Parathyroid adenoma (tissue), 2 donors: ENCODE data around the gene GNAI2.

Experiments
- H2AFZ ChIP-seq: fragments of 300-600 bp; sonication (generic); one replicate; pipeline ENCODE4 v1.7.0; 2017; ENCODE audit warnings: antibody characterized with exemption, mild to moderate bottlenecking
- H3K27ac ChIP-seq: fragments of 300-600 bp; sonication (generic); one replicate; pipeline ENCODE4 v1.7.0; 2017
- H3K27me3 ChIP-seq: fragments of 300-600 bp; sonication (generic); one replicate; pipeline ENCODE4 v1.7.0; 2017; ENCODE audit warnings: low read length; ENCODE audit not compliant: control insufficient read depth, insufficient read depth
- H3K36me3 ChIP-seq: fragments of 300-600 bp; sonication (generic); one replicate; pipeline ENCODE4 v1.7.0; 2017; ENCODE audit warnings: low read length; ENCODE audit not compliant: control insufficient read depth, insufficient read depth
- H3K4me1 ChIP-seq: fragments of 300-600 bp; sonication (generic); one replicate; pipeline ENCODE4 v1.7.0; 2017; ENCODE audit warnings: control low read depth
- H3K4me2 ChIP-seq: fragments of 300-600 bp; sonication (generic); one replicate; pipeline ENCODE4 v1.7.0; 2017; ENCODE audit warnings: low read length
- H3K4me3 ChIP-seq: fragments of 300-600 bp; sonication (generic); one replicate; pipeline ENCODE4 v1.7.0; 2017; ENCODE audit warnings: low read depth, low read length
- H3K79me2 ChIP-seq: fragments of 300-600 bp; sonication (generic); one replicate; pipeline ENCODE4 v1.7.0; 2017; ENCODE audit warnings: control low read depth
- H3K9ac ChIP-seq: fragments of 300-600 bp; sonication (generic); one replicate; pipeline ENCODE4 v1.7.0; 2017; ENCODE audit warnings: mild to moderate bottlenecking
- H3K9me3 ChIP-seq: fragments of 300-600 bp; sonication (generic); one replicate; pipeline ENCODE4 v1.7.0; 2017; ENCODE audit warnings: low read length; ENCODE audit not compliant: control insufficient read depth
- TF ChIP-seq, protein P1 (sequence below): fragments of 300-600 bp; sonication (generic); IDR thresholded peaks from one replicate; pipeline ENCODE4 v1.7.0; 2017; ENCODE audit warnings: antibody characterized with exemption, mild to moderate bottlenecking
- donor health status: primary hyperparathyroidism.

Gene GNAI2

DNA sequence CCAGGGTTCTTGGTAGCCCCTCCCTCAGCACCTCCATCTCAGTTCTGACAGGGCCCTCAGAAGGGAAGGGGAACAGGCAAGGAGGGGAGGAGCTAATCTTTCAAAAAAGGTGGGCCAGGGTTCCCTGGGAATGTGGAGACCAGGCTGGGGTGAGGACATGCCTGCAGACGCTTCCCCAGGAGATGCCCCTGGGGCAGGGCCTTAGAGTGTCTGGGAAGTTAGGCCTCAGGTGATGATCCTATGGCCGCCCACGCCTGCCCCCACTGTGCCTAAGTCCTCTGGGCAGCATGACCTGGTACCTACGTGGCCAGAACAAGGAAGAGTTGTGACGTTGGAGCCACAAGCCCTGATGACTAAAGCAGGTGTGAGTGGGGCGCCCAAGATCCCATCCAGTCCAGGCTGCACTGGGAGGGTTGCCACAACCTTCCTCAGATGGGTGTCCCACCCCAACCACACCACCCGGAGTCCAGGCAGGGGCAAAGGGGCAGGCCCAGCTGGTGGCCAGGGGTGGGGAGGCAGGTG lies 29.0 kb downstream of the GNAI2 start:
- peak overlapping the region; percentile 13 for H3K4me2 ChIP-seq
- no peaks in the 10 kb centered on the region for H3K79me2 ChIP-seq
- peaks cover 68% of the 10 kb centered on the region for H3K4me1 ChIP-seq
- H3K9ac ChIP-seq: no peak overlapping the region
- H3K27ac ChIP-seq: peak overlapping the region; percentile 98
- no peaks in the 10 kb centered on the region for H3K36me3 ChIP-seq
- H2AFZ ChIP-seq: peak overlapping the region; percentile 63
- H3K4me3 ChIP-seq: no peak overlapping the region
- H3K9me3 ChIP-seq: no peaks in the 10 kb centered on the region
- TF ChIP-seq, protein P1, sequence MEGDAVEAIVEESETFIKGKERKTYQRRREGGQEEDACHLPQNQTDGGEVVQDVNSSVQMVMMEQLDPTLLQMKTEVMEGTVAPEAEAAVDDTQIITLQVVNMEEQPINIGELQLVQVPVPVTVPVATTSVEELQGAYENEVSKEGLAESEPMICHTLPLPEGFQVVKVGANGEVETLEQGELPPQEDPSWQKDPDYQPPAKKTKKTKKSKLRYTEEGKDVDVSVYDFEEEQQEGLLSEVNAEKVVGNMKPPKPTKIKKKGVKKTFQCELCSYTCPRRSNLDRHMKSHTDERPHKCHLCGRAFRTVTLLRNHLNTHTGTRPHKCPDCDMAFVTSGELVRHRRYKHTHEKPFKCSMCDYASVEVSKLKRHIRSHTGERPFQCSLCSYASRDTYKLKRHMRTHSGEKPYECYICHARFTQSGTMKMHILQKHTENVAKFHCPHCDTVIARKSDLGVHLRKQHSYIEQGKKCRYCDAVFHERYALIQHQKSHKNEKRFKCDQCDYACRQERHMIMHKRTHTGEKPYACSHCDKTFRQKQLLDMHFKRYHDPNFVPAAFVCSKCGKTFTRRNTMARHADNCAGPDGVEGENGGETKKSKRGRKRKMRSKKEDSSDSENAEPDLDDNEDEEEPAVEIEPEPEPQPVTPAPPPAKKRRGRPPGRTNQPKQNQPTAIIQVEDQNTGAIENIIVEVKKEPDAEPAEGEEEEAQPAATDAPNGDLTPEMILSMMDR: no peak
- no peaks in the 10 kb centered on the region for H3K27me3 ChIP-seq

DNA sequence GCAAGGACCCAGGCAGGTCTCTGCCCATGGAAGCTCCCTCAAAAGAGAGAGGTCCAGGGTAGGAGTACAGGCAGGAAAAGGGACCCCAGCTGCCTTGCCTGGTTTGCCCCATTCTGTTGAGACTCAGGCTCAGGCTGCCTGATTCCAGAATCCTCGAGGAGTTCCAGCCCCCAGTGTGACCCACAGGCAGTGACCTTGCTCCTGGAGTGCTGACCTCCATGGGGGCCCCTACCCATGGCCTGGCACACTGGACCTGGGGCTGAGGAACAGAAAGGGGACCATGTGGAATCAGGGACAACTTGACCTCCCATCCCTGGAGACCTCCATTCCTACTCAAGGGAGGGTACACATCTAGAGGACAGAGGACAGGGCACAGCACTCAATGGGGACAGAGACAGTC lies 29.6 kb downstream of the GNAI2 start:
- Histone ChIP-seq H3K27ac (peak overlapping the region; percentile 98), H3K79me2 (peaks cover 1% of the 10 kb centered on the region), H3K4me1 (peaks cover 71% of the 10 kb centered on the region), H3K4me3 (no peak overlapping the region), H3K36me3 (no peaks in the 10 kb centered on the region), H3K27me3 (no peaks in the 10 kb centered on the region), H3K9ac (no peak overlapping the region), H3K9me3 (no peaks in the 10 kb centered on the region), H2AFZ (no peak overlapping the region), H3K4me2 (peak overlapping the region; percentile 13)
- TF ChIP-seq, protein P1: no peak

DNA sequence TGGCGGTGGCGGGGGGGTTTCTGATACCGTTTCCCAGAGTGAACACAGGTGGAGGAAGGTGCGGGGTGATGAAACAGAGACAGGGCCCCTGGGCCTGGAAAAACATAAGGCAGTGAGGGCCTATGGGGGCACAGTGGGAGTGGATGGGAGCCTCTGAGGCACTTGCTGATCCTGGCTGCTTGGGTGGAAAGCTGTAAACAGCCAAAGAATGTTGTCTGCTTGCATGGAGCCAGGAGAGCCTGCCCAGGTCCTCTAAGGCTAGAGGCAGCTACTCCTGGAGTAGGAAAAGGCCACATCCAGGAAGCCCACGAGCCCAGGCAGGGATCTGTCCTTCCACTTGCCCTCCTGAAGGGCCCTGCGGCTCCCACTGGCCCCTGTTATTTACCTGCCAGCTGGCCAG lies 30.0 kb downstream of the GNAI2 start:
- Histone ChIP-seq H3K4me3 (no peak overlapping the region), H3K9me3 (no peaks in the 10 kb centered on the region), H3K4me2 (peak overlapping the region; percentile 73), H3K36me3 (no peaks in the 10 kb centered on the region), H3K27ac (peak overlapping the region; percentile 98), H3K27me3 (no peaks in the 10 kb centered on the region), H3K4me1 (peaks cover 71% of the 10 kb centered on the region), H3K79me2 (peaks cover 4% of the 10 kb centered on the region), H2AFZ (no peak overlapping the region), H3K9ac (no peak overlapping the region)
- TF ChIP-seq, protein P1: no peak

DNA sequence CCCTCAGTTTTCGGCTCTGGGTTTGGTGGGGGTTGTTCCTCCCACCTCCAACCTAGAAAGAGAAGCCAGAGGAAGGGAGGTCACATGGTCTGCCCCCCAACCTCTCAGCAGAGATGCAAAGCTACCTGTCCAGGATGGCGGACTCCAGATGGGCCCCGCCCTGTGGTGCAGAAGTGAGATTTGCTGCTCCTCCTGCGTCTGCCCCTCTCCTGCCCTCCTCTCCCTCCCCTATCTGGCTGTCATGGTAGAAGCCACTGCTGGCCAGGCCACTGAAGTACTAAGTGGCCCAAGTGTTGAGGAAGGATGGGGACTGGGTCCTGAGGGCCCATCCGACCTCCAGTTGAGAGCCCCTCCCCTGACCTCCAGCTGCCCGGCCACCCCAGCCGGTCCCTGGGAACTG lies 30.8 kb downstream of the GNAI2 start:
- TF ChIP-seq, protein P1: no peak
- peaks cover 7% of the 10 kb centered on the region for H3K79me2 ChIP-seq
- no peaks in the 10 kb centered on the region for H3K9me3 ChIP-seq
- peaks cover 74% of the 10 kb centered on the region for H3K4me1 ChIP-seq
- H3K27ac ChIP-seq: peak overlapping the region; percentile 98
- H3K27me3 ChIP-seq: no peaks in the 10 kb centered on the region
- peak overlapping the region; percentile 73 for H3K4me2 ChIP-seq
- H3K4me3 ChIP-seq: peak overlapping the region; percentile 65
- H3K36me3 ChIP-seq: no peaks in the 10 kb centered on the region
- no peak overlapping the region for H3K9ac ChIP-seq
- H2AFZ ChIP-seq: no peak overlapping the region

DNA sequence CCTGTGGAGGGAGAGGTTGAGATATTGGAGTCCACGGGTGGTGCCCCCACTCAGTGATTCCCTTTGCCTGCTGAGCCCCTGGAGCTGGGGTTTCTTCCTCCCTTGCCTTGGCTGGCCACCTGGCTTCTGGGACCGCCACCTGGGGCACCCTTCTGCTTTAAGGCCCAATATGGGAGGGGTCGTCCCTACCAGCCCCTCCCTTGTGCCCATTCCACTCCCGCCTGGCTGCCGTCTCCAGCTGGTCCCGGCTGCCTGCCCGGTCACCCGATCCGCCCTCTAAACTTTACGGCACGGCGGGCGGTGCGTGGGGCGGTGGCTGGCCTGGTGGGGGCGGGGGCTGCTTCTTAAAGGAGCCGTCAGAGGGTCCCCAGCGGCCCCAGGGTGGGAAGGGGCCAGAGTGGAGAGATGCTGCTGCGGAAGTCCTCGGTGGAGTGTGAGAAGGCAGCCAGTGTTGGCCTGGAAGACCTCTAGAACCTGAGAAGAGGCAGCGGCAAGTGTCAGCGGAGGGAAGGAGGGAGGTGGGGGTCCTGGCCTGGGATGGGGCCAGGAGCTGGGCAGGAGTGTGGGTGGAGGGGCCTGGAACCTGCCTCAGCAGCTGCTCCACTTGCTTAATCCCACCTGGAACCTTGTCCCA lies 31.4 kb downstream of the GNAI2 start:
- Histone ChIP-seq H3K36me3 (no peaks in the 10 kb centered on the region), H3K4me3 (peak overlapping the region; percentile 65), H3K79me2 (peaks cover 7% of the 10 kb centered on the region), H3K9ac (no peak overlapping the region), H3K27ac (peak overlapping the region; percentile 98), H2AFZ (peak overlapping the region; percentile 53), H3K4me1 (peaks cover 80% of the 10 kb centered on the region), H3K9me3 (no peaks in the 10 kb centered on the region), H3K27me3 (no peaks in the 10 kb centered on the region), H3K4me2 (peak overlapping the region; percentile 73)
- TF ChIP-seq, protein P1: no peak
